Epithelial cell of esophagus (primary cell): Measurements from ENCODE around the gene UQCRQ.

Experiments
- DNase-seq: peaks from one replicate; pipeline ENCODE4 v3.0.0; 2010; ENCODE audit warnings: low read depth
- H3K4me3 ChIP-seq: 2 replicates; pipeline ENCODE4 v1.5.1; 2011; ENCODE audit warnings: mild to moderate bottlenecking, low read length, control low read depth
- CTCF ChIP-seq: IDR thresholded peaks from 2 replicates; pipeline ENCODE4 v1.5.1; 2011; ENCODE audit warnings: low read depth, mild to moderate bottlenecking, low read length, control low read depth, inconsistent platforms; ENCODE audit not compliant: insufficient read depth; ENCODE audit errors: missing control alignments

The UQCRQ gene

GRCh38 chr5:132871459-132872284 is 5.2 kb downstream of the UQCRQ start:
- no peak for TF ChIP-seq CTCF
- no peak for DNase-seq
- no peak overlapping the region for H3K4me3 ChIP-seq

- no peak for TF ChIP-seq CTCF
- DNase-seq: no peak
- no peak overlapping the region for H3K4me3 ChIP-seq
These were observed 6.3 kb downstream of the UQCRQ start for GRCh38 chr5:132872788-132873118.

- no peak for DNase-seq
- TF ChIP-seq CTCF: no peak
These were observed 6.9 kb downstream of the UQCRQ start, which contains the start of gene LEAP2 for GRCh38 chr5:132873119-132873929. Gene LEAP2, plus strand, starts transcription at chr5:132873668. Its CDS starts 27 bp downstream, at chr5:132873695.

GRCh38 chr5:132873930-132874271 is 7.5 kb downstream of the UQCRQ start:
- H3K4me3 ChIP-seq: no peak overlapping the region
- no peak for TF ChIP-seq CTCF
- no peak for DNase-seq

More at GRCh38 chr5:132873119-132873929, 6.9 kb downstream of the UQCRQ start, which contains the start of gene LEAP2:
- H3K4me3 ChIP-seq: no peak within 1 kb of the TSS

- DNase-seq: peak; percentile 46
- no peak overlapping the region for H3K4me3 ChIP-seq
- no peak for TF ChIP-seq CTCF
These were observed 9.7 kb downstream of the UQCRQ start for GRCh38 chr5:132876020-132876759.

- H3K4me3 ChIP-seq: no peak overlapping the region
- no peak for TF ChIP-seq CTCF
- no peak for DNase-seq
These were observed 11.0 kb downstream of the UQCRQ start for GRCh38 chr5:132877466-132877865.
